ENCODE results near the gene SLCO2B1.

SLCO2B1 gene

DNA sequence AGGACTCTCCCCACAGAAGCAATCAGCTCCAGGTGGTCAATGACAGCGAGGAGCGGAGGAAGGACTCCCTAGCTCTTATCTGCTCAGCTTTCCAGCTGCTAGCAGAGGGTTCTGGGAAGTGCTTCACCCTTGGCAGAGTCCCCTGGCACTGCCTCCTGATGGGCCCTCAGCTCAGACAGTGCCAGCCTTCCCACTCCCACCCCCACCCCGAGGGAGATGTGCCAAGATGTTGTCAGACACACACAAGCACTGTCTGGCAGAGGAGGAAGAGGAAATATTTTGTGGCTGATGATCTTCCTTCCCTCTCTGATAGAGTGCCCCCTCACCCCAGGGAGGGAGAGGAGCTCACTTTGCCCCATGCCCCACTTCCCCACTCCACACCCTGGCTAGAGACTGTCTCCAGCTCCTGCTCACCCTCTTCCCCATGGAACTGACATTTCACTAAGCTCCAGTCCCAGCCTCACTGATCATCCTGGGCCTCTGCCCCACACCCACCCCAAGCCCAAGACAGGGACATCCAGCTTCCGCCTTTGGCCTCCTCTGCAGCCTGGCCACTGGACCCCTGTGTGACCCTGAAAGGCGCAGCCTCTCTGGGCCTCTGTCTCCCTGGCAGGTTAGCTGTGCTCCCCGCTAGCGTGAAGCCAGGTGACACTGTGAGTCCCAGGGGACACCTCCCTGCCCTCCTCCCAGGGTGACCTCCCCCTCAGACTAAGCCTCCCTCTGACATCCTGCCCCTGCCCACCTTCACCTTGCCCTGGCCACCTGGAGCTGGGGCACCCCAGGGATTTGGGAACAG, 44.5 kb downstream of the SLCO2B1 start:
- no peak for DNase-seq (ENCODE audit: low spot score)

DNA sequence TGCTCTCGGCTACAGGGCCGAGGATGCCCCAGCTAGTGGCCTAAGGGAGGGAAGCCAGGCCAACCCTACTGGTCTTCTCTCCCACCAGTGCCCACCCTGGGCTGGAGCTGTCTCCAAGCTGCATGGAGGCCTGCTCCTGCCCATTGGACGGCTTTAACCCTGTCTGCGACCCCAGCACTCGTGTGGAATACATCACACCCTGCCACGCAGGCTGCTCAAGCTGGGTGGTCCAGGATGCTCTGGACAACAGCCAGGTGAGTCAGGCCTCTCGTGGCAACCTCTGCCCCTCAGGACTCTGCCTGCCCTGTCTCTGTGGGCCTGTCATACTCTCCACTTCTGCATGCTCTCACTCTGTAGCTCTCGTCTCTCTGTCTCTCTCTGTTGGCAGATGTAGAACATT, 45.5 kb downstream of the SLCO2B1 start:
- no peak for DNase-seq (ENCODE audit: low spot score)

DNA sequence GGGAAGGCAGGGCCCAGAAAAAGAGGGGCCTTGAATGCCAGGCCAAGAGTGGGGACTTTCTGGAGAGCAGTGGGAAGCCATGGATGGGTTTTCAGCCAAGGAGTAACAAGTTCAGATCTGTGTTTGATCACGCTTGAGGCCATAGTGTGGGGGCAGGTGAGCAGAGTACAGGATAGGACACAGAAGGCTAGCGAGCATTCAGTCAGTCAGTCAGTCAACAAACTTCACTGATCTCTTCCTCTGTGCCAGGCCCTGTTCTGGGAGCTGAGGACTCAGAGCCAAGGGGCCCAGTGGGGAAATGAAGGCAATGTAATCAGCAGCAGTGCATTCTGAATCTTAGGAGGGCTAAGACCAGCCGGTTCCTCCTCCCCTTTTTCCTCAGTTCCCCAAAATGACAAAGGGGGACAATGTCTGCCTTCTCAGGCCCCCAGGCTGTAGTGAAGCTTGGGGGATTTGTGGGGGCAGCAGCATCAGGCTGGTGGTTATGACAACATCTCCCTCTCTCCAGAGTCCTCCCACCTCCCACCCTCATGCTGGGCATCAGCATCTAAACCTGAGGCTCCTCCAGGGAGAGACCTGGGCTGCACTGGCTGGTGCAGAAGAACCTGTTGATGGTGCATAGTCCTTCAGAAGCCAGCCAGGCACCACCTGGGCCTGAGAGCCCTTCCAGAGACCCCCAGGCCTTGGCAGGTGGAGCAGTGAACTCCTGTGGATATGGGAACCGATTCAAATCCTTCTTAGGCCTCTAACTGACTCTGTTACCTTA, 46.8 kb downstream of the SLCO2B1 start:
- no peak for DNase-seq (ENCODE audit: low spot score)

DNA sequence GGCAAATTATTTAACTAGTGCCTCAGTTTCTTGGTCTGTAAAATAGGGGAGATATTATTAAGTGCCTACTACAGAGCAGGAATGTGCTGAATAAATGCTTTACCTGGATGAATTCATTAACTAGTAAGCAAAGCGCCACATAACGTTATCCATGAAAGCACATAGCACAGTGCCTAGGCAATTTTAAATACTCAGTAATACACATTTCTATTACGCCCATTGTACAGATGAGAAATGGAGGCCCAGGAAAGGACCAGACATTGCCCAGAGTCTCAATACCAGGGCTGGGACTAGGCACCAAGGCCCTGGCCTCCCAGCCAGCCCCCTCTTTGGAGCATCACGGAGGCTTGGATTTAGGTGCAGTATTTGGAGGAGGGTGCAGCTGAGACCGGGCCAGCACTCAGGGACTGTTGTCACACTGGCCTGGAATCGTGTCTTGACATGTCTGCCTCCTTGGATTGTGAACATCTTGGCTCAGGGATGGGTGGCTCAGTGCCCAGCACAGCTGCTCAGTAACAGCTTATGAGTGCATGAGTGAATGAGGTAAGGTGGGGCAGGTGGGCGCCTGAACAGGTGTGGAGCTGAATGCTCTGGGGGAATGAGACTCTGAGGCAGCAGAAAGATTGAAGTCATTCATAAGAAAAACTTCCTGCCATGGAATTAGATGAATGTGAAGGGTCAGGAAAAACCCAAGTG, 47.5 kb downstream of the SLCO2B1 start:
- no peak for DNase-seq (ENCODE audit: low spot score)

DNA sequence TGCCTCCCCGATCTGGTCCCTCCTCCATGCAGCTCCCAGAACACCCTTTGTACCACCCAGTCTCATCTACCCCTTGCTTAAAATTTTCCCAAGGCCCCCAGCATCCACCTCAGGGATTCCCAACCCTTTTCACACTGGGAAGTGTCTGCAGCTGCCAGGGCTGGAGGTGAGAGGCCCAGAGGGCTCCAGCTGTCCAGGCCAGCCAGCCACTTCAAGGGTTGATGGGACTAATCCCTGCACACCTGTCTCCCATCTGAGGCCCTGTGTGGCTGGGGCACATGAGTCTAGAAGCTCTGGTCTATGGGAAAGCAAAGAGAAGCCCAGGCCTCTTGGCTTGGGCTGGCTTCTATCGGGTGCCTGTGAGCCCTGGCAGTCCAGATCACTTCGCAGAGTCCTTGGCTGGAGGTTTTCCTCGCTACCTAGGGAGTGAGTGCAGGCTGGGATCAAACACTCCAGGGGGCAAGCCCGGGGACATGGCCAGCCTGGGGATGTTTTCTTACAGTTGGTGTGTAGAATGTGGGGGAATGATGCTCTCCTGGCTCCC, 48.6 kb downstream of the SLCO2B1 start:
- DNase-seq (ENCODE audit: low spot score), result no peak

DNA sequence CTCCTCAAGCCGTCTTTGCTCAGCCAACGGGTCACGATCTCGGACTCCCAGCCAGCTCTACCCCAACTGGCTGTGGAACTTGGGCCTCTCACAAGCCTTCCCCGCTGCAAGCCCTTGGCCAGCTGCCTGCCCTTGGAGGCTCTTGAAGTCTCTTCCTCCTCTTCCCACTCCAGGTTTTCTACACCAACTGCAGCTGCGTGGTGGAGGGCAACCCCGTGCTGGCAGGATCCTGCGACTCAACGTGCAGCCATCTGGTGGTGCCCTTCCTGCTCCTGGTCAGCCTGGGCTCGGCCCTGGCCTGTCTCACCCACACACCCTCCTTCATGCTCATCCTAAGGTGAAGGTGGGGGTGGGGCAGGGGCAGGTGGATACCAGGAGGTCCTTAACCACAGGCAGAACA, 49.1 kb downstream of the SLCO2B1 start:
- no peak for DNase-seq (ENCODE audit: low spot score)

DNA sequence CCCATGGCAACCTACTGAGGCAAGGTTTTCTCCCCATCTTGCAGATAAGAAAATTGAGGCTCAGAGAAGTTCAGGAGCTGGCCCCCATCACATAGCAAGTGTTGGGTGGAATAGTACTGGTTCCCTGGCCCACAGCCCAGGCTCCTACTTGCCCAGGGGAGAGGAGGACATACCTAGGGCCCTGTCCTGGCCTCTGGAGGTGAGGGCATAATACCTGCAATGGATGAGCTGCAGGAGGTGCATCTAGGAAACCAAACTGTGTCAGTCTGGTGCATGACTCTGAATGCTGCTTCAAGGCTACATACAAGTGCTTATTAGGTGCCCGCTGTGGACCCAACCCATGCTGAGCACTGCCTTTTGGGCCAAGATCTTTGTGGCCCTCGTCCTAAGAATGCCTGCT, 49.6 kb downstream of the SLCO2B1 start:
- no peak for DNase-seq (ENCODE audit: low spot score)

DNA sequence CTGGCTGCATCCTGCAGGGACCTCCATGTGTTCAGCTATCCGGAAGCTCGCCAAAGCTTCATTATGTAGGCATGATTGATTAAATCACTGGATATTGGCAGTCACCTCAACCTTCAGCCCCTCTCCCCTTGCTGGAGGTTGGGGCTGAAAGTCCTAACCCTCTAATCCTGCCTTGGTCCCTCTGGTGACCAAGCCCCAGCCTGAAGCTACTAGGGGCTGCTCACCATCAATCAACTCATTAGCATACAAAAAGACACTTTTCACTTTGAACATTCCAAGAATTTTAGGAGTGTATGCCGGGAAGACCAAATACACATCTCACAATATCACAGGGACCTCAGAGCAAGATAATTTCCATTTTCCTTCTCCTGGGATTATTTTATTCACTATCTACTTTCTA, 50.9 kb downstream of the SLCO2B1 start:
- no peak for DNase-seq (ENCODE audit: low spot score)

DNA sequence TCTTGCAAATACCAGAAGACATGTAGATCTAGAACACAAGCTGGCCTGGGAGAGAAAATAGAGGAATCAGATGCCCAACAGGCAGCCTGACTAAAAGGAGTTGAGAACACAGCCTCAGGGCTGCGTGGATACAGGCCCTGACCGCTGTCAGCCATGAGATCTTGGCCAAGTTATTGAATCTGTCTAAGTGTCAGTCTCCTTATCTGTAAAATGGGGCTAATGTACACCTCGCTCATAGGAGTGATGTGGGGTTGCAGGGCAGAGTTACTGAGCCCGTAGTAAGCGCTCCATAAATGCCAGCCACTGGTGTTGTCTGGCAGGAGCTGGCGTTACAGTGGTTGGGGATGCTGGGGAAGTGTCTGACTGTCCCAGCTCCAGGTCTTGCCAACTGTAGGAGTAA, 51.3 kb downstream of the SLCO2B1 start:
- no peak for DNase-seq (ENCODE audit: low spot score)

DNA sequence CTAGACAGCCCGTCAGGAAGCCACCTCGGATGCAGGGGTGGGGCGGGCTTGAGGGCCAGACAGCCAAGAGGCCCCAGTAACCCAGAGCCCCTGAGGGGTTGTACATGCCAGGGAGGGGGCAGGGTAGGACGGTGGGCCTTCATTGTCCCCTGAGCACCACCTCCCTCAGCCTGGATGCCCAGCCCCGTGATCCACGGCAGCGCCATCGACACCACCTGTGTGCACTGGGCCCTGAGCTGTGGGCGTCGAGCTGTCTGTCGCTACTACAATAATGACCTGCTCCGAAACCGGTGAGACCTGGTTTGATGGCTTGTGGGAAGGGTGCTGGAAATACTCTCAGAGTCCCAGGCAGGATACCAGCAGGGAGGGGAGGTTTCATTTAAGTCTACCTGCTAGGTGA, 52.2 kb downstream of the SLCO2B1 start:
- DNase-seq (ENCODE audit: low spot score), result no peak

DNA sequence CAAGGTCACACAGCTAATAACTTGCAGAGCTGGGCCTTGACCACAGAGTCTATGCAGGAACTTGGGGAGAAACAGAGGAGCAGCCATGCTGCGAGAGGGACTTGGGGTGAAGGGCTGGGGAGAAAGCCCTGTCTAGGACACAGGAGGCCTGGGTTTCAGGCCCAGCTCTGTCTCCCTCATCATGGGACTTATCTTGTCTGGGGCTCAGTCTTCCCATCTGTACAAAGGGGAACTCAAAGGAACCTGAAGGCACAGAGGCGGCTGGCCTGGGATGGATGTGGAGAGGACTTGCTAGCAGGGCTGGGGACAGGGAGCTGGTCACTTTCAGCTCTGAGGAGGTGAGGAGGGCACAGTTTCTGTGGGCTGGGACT, 52.7 kb downstream of the SLCO2B1 start:
- DNase-seq (ENCODE audit: low spot score), result no peak

DNA sequence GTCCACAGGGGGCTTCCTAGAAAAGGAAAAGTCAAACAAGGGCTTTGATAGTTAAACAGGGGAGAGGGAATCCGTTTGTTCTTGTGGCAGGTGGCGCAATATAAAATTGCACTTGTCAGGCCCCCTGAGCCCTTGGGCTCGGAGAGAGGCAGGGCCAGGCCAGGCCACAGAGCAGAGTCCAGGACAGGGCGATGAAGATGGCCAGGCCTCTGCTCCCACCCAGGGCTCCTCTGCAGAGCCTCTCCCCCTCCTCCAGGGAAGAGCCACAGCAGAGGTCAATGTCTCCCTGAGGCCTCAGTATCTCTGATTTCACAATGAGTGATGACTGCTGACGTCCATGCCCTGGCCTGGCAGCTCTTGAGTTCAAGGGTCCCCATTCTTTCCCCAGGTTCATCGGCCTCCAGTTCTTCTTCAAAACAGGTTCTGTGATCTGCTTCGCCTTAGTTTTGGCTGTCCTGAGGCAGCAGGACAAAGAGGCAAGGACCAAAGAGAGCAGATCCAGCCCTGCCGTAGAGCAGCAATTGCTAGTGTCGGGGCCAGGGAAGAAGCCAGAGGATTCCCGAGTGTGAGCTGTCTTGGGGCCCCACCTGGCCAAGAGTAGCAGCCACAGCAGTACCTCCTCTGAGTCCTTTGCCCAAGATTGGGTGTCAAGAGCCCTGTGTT, 53.2 kb downstream of the SLCO2B1 start:
- DNase-seq (ENCODE audit: low spot score), result no peak

DNA sequence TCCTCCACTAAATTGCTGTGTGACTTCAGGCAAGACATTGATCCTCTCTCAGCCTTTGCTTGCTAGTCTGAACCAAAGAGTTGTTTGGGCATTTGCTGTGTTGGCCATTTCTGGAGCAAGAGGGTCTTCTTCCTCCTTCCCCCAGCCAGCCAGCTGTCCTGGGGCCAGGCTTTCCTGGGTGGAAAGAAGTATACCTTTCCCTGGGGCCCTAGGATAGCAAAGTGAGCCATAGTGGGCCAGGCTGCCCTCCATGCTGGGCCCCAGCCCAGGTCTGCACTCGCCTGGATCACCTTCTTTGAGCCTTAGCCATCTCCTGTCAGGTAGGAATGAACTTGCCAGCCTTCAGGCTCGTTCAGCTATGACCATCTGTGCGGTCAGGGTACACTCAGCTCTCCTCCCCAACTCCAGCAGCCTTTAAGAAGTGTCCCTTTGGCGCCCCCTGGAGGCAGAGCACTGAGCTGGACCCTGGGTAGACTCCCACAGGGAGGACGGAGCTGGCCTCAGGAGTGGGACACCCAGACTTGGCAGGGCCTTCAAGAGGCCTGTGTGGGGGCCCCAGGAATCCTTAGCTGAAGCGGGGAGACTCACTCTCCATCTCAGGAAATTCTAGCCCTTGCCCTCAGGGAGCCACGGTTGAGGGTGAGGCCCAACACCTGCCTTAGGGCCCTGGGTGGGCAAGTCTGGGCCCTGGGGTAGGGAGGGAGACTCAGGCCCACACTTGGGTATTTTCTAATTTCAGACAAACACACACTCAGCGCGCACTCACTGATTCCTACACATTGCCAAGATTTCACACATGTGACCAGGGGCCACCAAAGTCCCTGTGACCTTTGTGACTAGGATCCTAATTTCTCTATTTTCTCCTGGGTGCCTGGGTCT, 54.0 kb downstream of the SLCO2B1 start:
- DNase-seq (ENCODE audit: low spot score), result peak; percentile 86

DNA sequence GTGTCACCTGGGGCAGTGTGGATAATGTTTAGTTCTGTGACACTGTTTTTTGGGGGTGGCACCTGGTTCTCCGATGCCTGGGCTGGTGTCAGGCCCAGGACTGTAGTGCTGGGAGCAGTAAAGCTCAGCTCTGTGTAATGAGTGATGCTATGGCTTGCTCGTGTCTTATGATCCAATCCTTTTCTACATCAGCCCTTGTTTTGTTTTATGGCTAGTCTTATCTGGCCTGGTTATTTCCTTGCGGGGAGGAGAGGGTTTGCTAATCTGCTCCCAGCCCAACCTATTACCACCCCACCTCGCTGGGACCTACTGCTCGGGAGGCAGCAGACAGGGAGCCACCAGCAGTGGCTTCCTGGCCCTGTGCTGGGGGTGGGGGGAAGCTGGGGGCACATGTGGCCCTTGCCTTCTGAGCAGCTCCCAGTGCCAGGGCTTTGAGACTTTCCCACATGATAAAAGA, 54.7 kb downstream of the SLCO2B1 start:
- no peak for DNase-seq (ENCODE audit: low spot score)

DNA sequence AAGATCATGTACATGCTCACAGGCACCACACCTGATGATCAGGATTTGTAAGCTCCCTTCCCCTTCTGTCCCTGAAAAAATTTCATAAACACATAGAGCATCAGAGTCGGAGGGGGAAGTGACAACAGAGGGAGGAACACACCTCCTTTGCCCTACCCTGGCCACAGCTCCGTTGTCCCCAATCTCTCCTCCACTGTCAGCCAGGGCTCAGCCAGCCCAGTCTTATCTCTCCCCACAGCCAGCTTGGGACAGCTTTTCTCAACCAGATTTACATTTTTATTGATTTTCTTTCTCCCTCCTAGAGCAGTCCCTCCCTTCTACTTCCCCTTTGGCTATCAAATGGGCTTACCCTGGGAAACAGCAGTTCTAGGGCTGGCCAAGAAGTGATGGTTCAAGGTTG, 57.5 kb downstream of the SLCO2B1 start:
- DNase-seq (ENCODE audit: low spot score), result no peak

DNA sequence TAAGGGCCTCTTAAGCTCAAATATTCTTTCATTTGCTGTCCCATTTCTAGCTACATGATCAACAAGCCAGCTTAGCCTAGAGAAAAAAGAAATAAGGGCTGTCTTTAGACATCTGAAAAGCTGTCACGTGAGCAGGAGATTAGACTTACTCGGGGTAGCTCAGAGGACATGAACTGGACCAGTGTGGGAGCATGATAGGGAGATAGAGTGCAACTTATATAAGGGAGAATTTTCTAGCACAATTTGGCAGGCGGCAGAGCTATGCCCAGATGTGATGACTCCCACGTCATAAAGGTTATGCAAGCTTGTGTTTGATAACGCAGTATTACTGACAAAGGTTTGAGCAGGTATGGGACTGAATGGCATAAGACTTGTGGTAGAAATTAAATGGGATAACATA, 61.5 kb downstream of the SLCO2B1 start:
- no peak for DNase-seq (ENCODE audit: low spot score)

DNA sequence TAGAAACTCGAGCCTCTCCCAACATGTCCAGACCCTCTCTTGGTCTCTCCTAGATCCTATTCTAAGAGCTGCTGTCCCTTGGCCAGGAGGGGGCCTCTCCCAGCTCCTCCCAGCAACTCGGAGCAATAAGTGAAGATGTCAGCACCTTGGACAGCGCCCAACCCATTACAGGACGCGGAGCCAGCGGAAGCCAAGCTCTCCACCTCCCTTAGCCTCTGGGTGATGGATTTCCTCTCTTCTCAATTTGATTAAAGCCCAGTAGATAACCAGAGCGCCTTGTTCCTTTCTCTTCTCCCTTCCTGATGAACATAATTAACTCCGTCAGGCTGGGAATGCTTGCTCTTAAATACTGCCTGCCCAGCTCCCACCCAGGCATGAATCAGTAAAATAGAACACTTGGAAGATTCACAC, 63.5 kb downstream of the SLCO2B1 start:
- no peak for DNase-seq (ENCODE audit: low spot score)

DNA sequence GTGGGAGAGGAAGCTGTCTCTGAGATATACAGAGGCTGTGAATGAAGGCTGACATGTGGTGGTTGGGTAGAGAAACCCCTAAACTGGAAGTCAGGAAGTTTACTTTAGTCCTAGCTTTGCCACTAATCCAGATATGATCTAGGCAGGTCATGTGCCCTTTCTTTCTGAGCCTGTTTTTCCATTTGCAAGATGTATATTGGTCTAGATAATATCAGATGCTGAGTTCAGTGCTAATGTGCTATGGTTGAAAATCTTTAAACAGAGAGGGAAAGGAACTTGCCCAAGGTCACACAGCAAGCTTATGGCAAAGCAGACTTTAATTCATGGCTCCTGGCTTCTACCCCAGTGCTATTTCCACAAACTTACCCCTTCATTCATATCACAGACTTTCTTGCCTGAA, 63.9 kb downstream of the SLCO2B1 start:
- DNase-seq (ENCODE audit: low spot score), result no peak

DNA sequence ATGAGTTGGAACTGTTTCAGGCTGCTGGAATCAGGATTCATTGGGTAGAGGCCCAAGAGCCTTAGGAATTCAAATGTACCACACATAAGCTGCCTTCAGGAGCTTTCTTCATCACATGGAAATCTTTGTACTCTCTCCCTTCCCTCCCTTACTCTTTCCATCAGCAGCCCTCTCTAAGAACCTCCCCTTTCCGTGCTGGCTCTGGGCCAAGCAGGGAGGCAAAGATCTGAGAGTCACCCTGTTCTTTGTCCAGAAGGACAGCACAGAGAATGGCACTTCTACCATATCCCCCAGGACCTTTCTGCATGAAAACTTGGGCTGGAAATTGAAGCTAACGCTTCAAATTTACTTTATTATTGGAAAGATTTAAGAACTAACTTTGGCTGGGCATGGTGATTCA, 69.0 kb downstream of the SLCO2B1 start:
- DNase-seq (ENCODE audit: low spot score), result no peak

DNA sequence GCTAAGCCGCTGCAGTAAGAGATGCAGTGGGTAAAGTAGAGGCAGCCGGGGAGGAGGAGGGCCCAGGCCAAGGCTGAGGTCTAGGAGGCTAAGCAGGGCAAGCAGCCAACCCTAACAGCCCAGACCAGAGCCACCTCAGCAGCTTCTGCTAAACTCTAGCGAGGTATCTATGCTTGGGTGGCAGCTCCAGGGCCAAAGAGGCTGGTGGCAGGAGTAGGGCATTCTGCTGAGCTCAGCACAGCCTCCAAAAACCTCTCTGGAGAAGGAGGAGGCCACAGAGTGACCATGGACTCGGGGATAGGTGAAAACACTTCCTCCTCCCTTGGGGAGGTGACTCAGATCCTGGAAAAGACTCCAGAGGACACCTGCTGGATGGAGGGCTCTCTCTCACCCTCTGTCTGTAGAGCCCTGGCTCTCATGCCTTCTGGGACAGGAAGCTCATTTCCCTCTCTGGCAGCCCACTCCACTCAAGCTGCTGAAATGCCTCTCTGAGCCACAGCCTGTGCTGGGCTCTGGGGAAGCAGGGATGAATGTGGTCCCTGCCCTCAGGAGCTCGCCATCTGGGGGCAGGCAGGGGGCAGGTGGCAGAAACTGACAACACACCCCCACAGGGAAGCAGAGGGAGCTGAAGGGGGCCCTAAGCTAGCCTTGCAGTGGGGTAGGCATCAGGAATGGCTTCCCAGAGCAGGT, 73.2 kb downstream of the SLCO2B1 start:
- no peak for DNase-seq (ENCODE audit: low spot score)

DNA sequence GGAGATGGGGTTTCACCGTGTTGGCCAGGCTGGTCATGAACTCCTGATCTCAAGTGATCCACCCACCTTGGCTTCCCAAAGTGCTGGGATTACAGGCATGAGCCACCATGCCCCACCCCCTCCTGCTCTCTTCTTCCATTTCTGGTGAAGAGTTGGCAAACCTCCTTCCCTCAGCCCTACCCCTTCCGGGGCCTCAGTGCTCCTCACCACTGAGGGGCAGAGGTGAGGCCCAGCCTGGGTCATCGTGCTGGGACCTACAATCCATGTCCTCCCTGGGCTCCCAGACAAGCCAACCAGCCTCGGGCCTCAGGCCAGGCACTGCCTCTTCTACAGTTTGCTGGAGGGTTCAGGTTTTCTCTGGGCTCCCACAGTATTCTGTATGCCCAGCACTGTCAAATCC, 74.9 kb downstream of the SLCO2B1 start:
- no peak for DNase-seq (ENCODE audit: low spot score)

Measured in D341Med (cell line).